GM12864 (cell line): ENCODE measurements around the gene OCRL.
"Not testable (repeated sequence)": the region's sequence is repeated elsewhere in the genome, so short reads cannot be mapped to it uniquely, and the experiment has no call there.

Experiments
- DNase-seq: peaks from one replicate; pipeline ENCODE4 v3.0.0-alpha.2; 2011; ENCODE audit warnings: low read depth
- H3K4me3 ChIP-seq: 2 replicates; pipeline ENCODE4 v1.5.1; 2011; ENCODE audit warnings: mild to moderate bottlenecking, low read depth, low read length, control low read depth
- TF ChIP-seq, protein P1 (sequence below): IDR thresholded peaks from 2 replicates; pipeline ENCODE4 v1.5.1; 2011; ENCODE audit warnings: low read depth, mild to moderate bottlenecking, moderate library complexity, low read length, control low read depth, inconsistent platforms; ENCODE audit errors: missing control alignments

Gene OCRL

DNA sequence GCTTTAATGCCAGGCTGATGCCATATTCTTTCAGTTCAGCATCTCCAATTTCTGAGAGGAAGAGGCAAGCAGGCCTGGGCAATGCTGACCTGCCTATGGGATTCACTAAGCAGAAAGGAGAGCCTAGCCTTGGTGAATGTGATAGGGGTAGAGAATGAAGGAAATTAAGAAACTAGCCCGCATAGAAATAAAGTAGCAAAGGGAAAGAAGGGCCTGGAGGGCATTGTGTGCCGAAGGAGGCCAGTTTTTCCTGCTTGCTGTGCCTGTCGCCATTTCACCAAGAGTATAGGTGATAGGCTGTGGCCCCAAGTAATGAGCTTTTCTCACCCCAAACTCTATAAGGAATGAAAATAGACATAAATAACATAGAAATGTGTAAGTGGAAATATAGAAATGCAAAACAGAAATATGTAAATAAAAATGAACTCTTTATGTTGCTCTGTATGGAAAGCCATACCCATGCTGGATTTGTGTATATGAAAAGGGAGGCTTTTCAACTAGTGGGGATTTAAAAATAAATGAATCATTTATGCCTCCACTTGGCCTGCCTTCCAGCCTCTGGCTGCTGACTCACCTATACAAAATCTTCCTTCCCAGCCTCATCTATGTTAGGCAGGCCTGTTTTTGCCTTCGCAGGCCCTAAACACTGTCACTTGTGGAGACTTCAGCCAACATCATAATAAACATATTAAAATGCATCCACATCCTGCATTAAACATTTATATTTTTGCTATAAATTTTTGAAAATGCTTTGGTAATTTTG lies 5.1 kb upstream of the OCRL start:
- DNase-seq = no peak
- H3K4me3 ChIP-seq = no peak overlapping the region
- TF ChIP-seq, protein P1, sequence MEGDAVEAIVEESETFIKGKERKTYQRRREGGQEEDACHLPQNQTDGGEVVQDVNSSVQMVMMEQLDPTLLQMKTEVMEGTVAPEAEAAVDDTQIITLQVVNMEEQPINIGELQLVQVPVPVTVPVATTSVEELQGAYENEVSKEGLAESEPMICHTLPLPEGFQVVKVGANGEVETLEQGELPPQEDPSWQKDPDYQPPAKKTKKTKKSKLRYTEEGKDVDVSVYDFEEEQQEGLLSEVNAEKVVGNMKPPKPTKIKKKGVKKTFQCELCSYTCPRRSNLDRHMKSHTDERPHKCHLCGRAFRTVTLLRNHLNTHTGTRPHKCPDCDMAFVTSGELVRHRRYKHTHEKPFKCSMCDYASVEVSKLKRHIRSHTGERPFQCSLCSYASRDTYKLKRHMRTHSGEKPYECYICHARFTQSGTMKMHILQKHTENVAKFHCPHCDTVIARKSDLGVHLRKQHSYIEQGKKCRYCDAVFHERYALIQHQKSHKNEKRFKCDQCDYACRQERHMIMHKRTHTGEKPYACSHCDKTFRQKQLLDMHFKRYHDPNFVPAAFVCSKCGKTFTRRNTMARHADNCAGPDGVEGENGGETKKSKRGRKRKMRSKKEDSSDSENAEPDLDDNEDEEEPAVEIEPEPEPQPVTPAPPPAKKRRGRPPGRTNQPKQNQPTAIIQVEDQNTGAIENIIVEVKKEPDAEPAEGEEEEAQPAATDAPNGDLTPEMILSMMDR = no peak

DNA sequence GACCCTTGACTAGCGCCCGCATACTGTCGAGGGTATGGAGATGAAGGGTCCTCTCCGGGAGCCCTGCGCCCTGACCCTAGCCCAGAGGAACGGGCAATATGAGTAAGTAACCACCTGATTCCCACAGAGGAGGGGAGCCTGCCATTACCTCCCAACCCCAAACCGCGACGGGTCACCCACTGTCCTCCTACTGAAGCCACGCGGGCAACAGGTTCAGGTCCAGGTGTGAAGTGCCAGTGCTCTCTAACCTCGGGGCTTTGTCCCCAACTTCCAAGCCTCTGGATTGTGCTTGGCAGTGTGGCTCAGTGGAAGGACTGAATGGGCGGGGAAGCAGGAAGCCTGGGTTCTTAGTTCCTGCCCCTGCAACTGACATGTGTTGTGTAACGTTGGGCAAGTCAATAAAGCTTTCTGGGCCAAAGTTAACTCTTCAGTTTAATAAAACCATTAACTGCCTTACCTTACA lies 694 bp downstream of the OCRL start:
- DNase-seq = no peak
- peak overlapping the region; percentile 54 for H3K4me3 ChIP-seq
- TF ChIP-seq, protein P1 = no peak

DNA sequence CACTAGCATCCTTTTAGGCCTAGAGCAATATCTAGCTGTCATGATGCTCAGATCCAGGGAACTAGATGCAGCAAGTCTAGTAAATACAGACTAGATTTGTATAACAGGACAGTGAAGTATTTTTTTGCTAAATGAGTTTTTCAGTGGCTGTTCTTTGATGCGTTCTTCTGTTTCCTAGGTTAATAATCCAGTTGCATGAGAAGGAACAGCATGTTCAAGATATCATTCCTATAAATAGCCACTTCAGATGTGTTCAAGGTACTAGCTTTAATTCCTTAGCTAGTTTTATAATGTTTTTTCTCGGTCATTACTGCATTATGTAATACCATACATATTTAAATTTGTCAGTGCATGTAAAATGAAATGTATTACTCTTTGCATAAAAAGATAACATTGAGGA lies 4.7 kb downstream of the OCRL start:
- H3K4me3 ChIP-seq = no peak overlapping the region
- TF ChIP-seq, protein P1 = no peak
- no peak for DNase-seq

DNA sequence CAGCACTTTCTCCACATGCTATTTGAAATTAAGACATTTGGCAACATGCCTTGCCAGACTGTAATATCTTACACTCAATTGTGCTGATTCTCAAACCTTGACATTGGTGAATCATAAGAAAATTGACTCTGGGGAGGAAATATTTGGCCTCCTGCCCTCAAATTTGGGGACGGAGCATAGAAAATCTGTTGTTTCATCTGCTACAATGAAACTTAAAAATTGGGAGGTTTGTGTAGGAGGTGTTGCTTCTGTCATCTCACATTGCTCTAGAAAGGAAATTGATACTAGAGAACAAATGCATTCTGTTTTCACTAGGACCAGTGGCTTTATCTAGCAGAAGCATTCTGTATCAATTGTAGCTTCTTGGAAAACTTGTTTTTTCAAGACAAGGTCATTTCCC lies 5.3 kb downstream of the OCRL start:
- TF ChIP-seq, protein P1 = no peak

DNA sequence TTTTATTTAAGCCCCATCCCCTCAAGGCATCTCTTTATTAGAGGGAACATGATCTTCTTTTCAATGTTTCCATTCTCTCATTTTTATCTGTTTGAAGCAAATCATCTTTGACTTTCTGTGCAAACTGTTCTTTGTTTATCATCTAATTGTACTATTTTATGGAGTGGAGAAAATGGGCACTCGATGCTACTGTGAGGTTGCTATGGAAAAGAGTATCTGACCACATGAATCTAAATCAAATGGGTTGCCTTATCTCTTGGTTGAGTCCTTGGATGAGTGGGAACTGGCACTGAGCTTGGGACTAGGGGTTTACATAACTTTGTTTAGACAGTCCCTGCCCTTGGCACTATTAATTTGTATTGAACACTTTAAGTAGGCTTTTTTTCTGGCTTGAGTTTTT lies 9.1 kb downstream of the OCRL start:
- DNase-seq = no peak
- TF ChIP-seq, protein P1 = no peak
- no peak overlapping the region for H3K4me3 ChIP-seq

More for the DNA sequence above, 5.3 kb downstream of the OCRL start:
- no peak overlapping the region for H3K4me3 ChIP-seq
- no peak for DNase-seq

DNA sequence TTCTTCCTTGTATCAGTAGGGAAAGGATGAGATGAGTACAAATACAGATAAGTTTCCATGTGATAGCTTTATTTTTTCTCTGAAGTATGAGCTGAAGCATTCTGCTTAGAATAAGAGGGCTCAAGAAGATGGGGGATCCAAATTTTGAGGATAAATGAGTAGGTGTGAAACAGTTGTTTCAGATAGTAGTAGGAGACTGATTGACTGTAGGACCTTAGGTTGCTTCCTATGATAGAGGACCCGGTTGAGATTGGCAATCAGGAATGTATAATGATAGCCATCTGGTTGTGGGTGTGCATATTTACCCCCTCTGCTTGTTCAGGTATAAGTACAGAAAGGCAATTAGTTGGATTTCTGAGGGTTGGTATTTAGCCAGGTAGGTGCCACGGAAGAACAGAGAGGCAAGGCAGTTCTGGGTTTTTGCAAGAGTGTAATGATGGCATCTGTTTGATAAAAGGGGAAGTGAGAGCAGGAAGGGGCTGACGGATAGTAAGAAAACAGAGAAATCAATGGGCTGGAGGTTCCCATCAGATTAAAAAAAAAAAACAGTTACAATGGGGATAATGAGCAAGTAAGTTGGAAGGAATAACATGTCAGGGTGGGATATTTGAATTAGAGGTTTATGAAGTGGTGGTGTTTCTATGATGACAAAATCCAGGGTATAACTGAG lies 13.7 kb downstream of the OCRL start:
- no peak overlapping the region for H3K4me3 ChIP-seq
- TF ChIP-seq, protein P1 = no peak
- peak; percentile 18 for DNase-seq

DNA sequence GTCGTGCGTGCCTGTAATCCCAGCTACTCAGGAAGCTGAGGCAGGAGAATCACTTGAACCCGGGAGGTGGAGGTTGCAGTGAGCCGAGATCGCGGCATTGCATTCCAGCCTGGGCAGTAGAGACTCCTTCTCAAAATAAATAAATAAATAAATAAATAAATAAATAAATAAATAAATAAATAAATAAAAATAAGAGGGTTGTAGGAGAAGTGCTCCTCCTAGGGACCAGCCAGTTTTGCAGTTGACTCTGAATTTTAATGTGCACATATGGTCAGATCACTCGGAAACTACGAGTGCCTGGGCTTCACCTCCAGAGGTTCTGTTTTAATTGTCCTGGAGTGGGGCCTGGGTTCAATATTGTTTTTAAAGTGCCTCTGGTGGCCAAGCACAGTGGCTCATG lies 14.8 kb downstream of the OCRL start:
- not testable (repeated sequence) for H3K4me3 ChIP-seq, DNase-seq
